Measurements from ENCODE around the gene ALDH6A1. TPM values are rescaled to one million over a fixed set of nuclear protein-coding genes. Genes with fewer than 3 reads are reported as not detected.

The ALDH6A1 gene
- total RNA-seq, 1 experiment from 2014 or later, result 21.6 TPM

DNA sequence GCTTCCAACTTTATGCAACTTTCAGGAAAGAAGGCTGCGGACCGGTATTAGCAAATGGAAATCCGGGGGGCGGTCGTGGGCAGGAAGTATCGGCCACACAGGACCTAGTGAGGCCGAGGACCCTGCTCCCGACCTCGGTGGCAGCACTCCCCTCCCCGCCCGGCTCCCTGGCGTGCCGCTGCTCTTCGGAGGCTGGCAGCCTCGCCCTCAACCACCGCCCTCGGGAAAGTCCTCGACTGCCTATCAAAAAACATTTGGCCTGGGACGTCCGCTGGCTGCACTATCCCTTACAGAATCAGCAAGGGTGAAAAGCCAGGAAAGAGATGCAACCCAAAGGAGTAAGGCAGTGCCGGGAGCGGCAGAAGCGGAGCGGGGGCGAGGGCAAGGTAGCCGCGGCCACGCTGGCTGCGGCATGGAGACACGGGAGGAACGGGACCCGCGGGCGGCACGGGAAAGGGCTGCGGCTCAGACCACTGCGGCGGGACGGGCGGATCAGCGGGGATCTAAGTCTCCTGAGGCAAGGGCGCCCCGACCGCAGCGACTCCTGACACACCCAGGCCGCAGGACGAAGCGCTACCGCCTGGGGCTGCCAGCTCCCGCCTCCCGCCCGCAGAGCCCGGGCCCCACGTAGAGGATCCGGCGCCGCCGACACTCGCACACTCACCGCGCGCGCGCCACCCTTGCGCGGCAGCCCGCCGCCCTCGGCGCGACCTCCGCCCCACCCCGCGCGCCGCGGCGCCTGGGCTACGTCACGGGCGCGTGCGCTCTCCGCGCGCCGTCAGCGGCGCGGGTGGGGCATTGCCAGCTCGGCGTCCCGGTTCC lies 65.5 kb downstream of the ALDH6A1 start, which contains the start of the genes BBOF1 and ENTPD5:
Gene BBOF1 (plus strand): TSS at position 764 of the 822 bp plus-strand sequence. CDS start 130 bp downstream, outside the sequence.
Gene ENTPD5 (minus strand): TSS at position 703 of the 822 bp plus-strand sequence. CDS start 31,186 bp downstream, outside the sequence.
- ChIA-PET POLR2A (interaction anchor here (0.6 kb wide), 1 partner anchor 67 kb away, joined by 4 read pairs; no protein-coding TSS in a partner anchor), CTCF (interaction anchor here (0.6 kb wide), 1 partner anchor 16 kb away, joined by 3 read pairs; no protein-coding TSS in a partner anchor)
- Mint-ChIP-seq H3K4me1 (peaks cover 8% of the 10 kb centered on the region), H3K9me3 (no peaks in the 10 kb centered on the region), H3K27me3 (ENCODE audit: low read depth) (peaks cover 21% of the 10 kb centered on the region), H3K4me3 (peak within 1 kb of the TSS; percentile 83), H3K27ac (no peak within 1 kb of the TSS; the same call in 1 of the 2 replicates), H3K36me3 (no peaks in the 10 kb centered on the region)
- ATAC-seq, result peak; percentile 81
- peak; percentile 68 for DNase-seq (ENCODE audit: low spot score)
- TF ChIP-seq SP1 (CRISPR knock-in tag; conservative IDR thresholded peaks at IDR 0.05), result peak; percentile 70
- TF ChIP-seq, protein P1, sequence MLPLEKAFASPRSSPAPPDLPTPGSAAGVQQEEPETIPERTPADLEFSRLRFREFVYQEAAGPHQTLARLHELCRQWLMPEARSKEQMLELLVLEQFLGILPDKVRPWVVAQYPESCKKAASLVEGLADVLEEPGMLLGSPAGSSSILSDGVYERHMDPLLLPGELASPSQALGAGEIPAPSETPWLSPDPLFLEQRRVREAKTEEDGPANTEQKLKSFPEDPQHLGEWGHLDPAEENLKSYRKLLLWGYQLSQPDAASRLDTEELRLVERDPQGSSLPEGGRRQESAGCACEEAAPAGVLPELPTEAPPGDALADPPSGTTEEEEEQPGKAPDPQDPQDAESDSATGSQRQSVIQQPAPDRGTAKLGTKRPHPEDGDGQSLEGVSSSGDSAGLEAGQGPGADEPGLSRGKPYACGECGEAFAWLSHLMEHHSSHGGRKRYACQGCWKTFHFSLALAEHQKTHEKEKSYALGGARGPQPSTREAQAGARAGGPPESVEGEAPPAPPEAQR (CRISPR knock-in tag; IDR thresholded peaks at IDR 0.05), result no peak
- TF ChIP-seq JUN (CRISPR knock-in tag; IDR thresholded peaks at IDR 0.05), result no peak
- TF ChIP-seq, protein P2, sequence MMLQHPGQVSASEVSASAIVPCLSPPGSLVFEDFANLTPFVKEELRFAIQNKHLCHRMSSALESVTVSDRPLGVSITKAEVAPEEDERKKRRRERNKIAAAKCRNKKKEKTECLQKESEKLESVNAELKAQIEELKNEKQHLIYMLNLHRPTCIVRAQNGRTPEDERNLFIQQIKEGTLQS (CRISPR knock-in tag; conservative IDR thresholded peaks at IDR 0.05), result no peak
- TF ChIP-seq IRF2 (CRISPR knock-in tag; IDR thresholded peaks at IDR 0.05; ENCODE audit: borderline replicate concordance, low read depth), result no peak
- TF ChIP-seq ZNF232 (CRISPR knock-in tag; IDR thresholded peaks at IDR 0.05), result no peak
- 0 out of 2 replicates have a peak, but pooled peaks have one; percentile 11 for TF ChIP-seq ZNF317 (CRISPR knock-in tag; IDR thresholded peaks at IDR 0.05; ENCODE audit: borderline replicate concordance, low read depth)
- TF ChIP-seq ZBTB21 (CRISPR knock-in tag; IDR thresholded peaks at IDR 0.05; ENCODE audit: borderline replicate concordance), result 0 out of 2 replicates have a peak, but pooled peaks have one; percentile 52
- no peak for TF ChIP-seq NFATC4 (CRISPR knock-in tag; IDR thresholded peaks at IDR 0.05)
- TF ChIP-seq, protein P3, sequence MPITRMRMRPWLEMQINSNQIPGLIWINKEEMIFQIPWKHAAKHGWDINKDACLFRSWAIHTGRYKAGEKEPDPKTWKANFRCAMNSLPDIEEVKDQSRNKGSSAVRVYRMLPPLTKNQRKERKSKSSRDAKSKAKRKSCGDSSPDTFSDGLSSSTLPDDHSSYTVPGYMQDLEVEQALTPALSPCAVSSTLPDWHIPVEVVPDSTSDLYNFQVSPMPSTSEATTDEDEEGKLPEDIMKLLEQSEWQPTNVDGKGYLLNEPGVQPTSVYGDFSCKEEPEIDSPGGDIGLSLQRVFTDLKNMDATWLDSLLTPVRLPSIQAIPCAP (CRISPR knock-in tag; IDR thresholded peaks at IDR 0.05), result no peak
- TF ChIP-seq, protein P4, sequence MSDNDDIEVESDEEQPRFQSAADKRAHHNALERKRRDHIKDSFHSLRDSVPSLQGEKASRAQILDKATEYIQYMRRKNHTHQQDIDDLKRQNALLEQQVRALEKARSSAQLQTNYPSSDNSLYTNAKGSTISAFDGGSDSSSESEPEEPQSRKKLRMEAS (CRISPR knock-in tag; IDR thresholded peaks at IDR 0.05), result no peak
- TF ChIP-seq ZNF671 (CRISPR knock-in tag; IDR thresholded peaks at IDR 0.05), result no peak
- TF ChIP-seq, protein P5, sequence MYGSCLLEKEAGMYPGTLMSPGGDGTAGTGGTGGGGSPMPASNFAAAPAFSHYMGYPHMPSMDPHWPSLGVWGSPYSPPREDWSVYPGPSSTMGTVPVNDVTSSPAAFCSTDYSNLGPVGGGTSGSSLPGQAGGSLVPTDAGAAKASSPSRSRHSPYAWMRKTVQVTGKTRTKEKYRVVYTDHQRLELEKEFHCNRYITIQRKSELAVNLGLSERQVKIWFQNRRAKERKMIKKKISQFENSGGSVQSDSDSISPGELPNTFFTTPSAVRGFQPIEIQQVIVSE (CRISPR knock-in tag; IDR thresholded peaks at IDR 0.05; ENCODE audit: borderline replicate concordance), result no peak
- TF ChIP-seq, protein P6, sequence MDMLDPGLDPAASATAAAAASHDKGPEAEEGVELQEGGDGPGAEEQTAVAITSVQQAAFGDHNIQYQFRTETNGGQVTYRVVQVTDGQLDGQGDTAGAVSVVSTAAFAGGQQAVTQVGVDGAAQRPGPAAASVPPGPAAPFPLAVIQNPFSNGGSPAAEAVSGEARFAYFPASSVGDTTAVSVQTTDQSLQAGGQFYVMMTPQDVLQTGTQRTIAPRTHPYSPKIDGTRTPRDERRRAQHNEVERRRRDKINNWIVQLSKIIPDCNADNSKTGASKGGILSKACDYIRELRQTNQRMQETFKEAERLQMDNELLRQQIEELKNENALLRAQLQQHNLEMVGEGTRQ (CRISPR knock-in tag; IDR thresholded peaks at IDR 0.05), result peak; percentile 62
- 0 out of 2 replicates have a peak, but pooled peaks have one; percentile 67 for TF ChIP-seq NR3C1 (CRISPR knock-in tag; conservative IDR thresholded peaks at IDR 0.05; ENCODE audit: low read depth)
- TF ChIP-seq RORB (CRISPR knock-in tag; IDR thresholded peaks at IDR 0.05), result no peak
- 0 out of 2 replicates have a peak, but pooled peaks have one; percentile 34 for TF ChIP-seq ZNF263 (CRISPR knock-in tag; IDR thresholded peaks at IDR 0.05; ENCODE audit: low read depth)
- TF ChIP-seq, protein P7, sequence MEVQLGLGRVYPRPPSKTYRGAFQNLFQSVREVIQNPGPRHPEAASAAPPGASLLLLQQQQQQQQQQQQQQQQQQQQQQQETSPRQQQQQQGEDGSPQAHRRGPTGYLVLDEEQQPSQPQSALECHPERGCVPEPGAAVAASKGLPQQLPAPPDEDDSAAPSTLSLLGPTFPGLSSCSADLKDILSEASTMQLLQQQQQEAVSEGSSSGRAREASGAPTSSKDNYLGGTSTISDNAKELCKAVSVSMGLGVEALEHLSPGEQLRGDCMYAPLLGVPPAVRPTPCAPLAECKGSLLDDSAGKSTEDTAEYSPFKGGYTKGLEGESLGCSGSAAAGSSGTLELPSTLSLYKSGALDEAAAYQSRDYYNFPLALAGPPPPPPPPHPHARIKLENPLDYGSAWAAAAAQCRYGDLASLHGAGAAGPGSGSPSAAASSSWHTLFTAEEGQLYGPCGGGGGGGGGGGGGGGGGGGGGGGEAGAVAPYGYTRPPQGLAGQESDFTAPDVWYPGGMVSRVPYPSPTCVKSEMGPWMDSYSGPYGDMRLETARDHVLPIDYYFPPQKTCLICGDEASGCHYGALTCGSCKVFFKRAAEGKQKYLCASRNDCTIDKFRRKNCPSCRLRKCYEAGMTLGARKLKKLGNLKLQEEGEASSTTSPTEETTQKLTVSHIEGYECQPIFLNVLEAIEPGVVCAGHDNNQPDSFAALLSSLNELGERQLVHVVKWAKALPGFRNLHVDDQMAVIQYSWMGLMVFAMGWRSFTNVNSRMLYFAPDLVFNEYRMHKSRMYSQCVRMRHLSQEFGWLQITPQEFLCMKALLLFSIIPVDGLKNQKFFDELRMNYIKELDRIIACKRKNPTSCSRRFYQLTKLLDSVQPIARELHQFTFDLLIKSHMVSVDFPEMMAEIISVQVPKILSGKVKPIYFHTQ (CRISPR knock-in tag; IDR thresholded peaks at IDR 0.05), result no peak
- no peak for TF ChIP-seq ATF1 (CRISPR knock-in tag; IDR thresholded peaks at IDR 0.05)
- 0 out of 2 replicates have a peak, but pooled peaks have one; percentile 75 for TF ChIP-seq TP53 (CRISPR knock-in tag; IDR thresholded peaks at IDR 0.05)
- TF ChIP-seq ZNF121 (CRISPR knock-in tag; IDR thresholded peaks at IDR 0.05), result no peak
- TF ChIP-seq, protein P8, sequence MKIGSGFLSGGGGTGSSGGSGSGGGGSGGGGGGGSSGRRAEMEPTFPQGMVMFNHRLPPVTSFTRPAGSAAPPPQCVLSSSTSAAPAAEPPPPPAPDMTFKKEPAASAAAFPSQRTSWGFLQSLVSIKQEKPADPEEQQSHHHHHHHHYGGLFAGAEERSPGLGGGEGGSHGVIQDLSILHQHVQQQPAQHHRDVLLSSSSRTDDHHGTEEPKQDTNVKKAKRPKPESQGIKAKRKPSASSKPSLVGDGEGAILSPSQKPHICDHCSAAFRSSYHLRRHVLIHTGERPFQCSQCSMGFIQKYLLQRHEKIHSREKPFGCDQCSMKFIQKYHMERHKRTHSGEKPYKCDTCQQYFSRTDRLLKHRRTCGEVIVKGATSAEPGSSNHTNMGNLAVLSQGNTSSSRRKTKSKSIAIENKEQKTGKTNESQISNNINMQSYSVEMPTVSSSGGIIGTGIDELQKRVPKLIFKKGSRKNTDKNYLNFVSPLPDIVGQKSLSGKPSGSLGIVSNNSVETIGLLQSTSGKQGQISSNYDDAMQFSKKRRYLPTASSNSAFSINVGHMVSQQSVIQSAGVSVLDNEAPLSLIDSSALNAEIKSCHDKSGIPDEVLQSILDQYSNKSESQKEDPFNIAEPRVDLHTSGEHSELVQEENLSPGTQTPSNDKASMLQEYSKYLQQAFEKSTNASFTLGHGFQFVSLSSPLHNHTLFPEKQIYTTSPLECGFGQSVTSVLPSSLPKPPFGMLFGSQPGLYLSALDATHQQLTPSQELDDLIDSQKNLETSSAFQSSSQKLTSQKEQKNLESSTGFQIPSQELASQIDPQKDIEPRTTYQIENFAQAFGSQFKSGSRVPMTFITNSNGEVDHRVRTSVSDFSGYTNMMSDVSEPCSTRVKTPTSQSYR (CRISPR knock-in tag; IDR thresholded peaks at IDR 0.05), result no peak
- TF ChIP-seq, protein P9, sequence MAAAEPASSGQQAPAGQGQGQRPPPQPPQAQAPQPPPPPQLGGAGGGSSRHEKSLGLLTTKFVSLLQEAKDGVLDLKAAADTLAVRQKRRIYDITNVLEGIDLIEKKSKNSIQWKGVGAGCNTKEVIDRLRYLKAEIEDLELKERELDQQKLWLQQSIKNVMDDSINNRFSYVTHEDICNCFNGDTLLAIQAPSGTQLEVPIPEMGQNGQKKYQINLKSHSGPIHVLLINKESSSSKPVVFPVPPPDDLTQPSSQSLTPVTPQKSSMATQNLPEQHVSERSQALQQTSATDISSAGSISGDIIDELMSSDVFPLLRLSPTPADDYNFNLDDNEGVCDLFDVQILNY (CRISPR knock-in tag; IDR thresholded peaks at IDR 0.05), result 0 out of 2 replicates have a peak, but pooled peaks have one; percentile 37
- TF ChIP-seq ELF4 (CRISPR knock-in tag; IDR thresholded peaks at IDR 0.05; ENCODE audit: low read depth), result no peak
- peak; percentile 91; the same call in 1 of the 2 replicates for TF ChIP-seq FOXP1 (CRISPR knock-in tag; IDR thresholded peaks at IDR 0.05; ENCODE audit: borderline replicate concordance)
- no peak for TF ChIP-seq ZNF396 (CRISPR knock-in tag; IDR thresholded peaks at IDR 0.05; ENCODE audit: borderline replicate concordance)

Data from WTC11 (cell line).